Hepatic stellate cell (primary cell): ENCODE data around the gene BOLA2B.
"Not testable (repeated sequence)": the region's sequence is repeated elsewhere in the genome, so short reads cannot be mapped to it uniquely, and the experiment has no call there.

Experiments used
- DNase-seq: peaks from one replicate; pipeline ENCODE4 v3.0.0; 2011; ENCODE audit warnings: low spot score

Gene BOLA2B

GRCh38 chr16:30184096-30184890 lies 9.2 kb downstream of the BOLA2B start:
- no peak for DNase-seq

- DNase-seq, result peak; percentile 75
Observed at GRCh38 chr16:30183233-30184095, 10.0 kb downstream of the BOLA2B start, which contains the start of gene CORO1A. Gene CORO1A, plus strand, starts transcription at chr16:30183602. Its CDS starts 1,608 bp downstream, at chr16:30185210.

GRCh38 chr16:30180741-30181140 lies 12.7 kb downstream of the BOLA2B start:
- no peak for DNase-seq

GRCh38 chr16:30179931-30180330 lies 13.5 kb downstream of the BOLA2B start:
- DNase-seq, result no peak

- DNase-seq, result no peak
Observed at GRCh38 chr16:30179195-30179594, 14.3 kb downstream of the BOLA2B start.

- not testable (repeated sequence) for DNase-seq
Observed at GRCh38 chr16:30176876-30177275, 16.6 kb downstream of the BOLA2B start.

- no peak for DNase-seq
Observed at GRCh38 chr16:30173054-30173453, 20.4 kb downstream of the BOLA2B start.

- DNase-seq, result not testable (repeated sequence)
Observed at GRCh38 chr16:30170145-30170544, 23.3 kb downstream of the BOLA2B start.

- not testable (repeated sequence) for DNase-seq
Observed at GRCh38 chr16:30169416-30169815, 24.1 kb downstream of the BOLA2B start.

- DNase-seq, result not testable (repeated sequence)
Observed at GRCh38 chr16:30168746-30169145, 24.7 kb downstream of the BOLA2B start.

- no peak for DNase-seq
Observed at GRCh38 chr16:30166202-30166902, 27.1 kb downstream of the BOLA2B start.

- no peak for DNase-seq
Observed at GRCh38 chr16:30163538-30163937, 29.9 kb downstream of the BOLA2B start.

GRCh38 chr16:30157214-30157613 lies 36.3 kb downstream of the BOLA2B start:
- DNase-seq, result no peak

- DNase-seq, result no peak
Observed at GRCh38 chr16:30155188-30155587, 38.3 kb downstream of the BOLA2B start.

- no peak for DNase-seq
Observed at GRCh38 chr16:30152517-30152916, 40.9 kb downstream of the BOLA2B start.

- no peak for DNase-seq
Observed at GRCh38 chr16:30151091-30151490, 42.4 kb downstream of the BOLA2B start.

- DNase-seq, result no peak
Observed at GRCh38 chr16:30149250-30149930, 44.1 kb downstream of the BOLA2B start.

- no peak for DNase-seq
Observed at GRCh38 chr16:30147843-30148510, 45.5 kb downstream of the BOLA2B start.

- no peak for DNase-seq
Observed at GRCh38 chr16:30145657-30146056, 47.8 kb downstream of the BOLA2B start.

GRCh38 chr16:30144917-30145316 lies 48.5 kb downstream of the BOLA2B start:
- DNase-seq, result no peak

- DNase-seq, result no peak
Observed at GRCh38 chr16:30144017-30144416, 49.4 kb downstream of the BOLA2B start.
